Measurements from ENCODE around the gene ABCF1.

DNA sequence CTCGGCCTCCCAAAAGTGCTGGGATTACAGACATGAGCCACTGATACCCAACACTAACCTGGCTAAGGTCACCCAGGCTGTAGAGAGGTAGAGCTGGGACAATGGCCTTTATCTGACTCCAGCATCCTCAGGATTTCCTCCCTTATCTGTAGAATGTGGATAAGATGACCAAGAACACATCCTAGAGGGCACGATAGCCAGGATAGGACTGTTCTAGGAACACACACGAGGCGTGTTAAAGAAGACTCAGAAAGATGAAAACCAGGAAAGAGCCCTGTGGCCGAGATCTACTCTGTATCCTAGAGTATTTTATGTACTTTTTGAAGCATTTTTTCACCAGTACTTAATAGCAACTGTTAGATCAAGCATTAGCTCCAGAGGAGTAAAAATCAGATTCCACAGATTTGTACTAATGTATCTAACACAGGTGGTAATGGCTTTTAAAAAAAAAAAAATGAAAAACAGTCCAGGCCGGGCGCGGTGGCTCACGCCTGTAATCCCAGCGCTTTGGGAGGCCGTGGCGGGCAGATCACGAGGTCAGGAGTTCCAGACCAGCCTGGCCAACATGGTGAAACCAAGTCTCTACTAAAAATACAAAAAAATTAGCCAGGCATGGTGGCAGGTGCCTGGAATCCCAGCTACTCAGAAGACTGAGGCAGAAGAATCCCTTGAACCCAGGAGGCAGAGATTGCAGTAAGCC, 28.5 kb downstream of the ABCF1 start:
- TF ChIP-seq, protein P1, sequence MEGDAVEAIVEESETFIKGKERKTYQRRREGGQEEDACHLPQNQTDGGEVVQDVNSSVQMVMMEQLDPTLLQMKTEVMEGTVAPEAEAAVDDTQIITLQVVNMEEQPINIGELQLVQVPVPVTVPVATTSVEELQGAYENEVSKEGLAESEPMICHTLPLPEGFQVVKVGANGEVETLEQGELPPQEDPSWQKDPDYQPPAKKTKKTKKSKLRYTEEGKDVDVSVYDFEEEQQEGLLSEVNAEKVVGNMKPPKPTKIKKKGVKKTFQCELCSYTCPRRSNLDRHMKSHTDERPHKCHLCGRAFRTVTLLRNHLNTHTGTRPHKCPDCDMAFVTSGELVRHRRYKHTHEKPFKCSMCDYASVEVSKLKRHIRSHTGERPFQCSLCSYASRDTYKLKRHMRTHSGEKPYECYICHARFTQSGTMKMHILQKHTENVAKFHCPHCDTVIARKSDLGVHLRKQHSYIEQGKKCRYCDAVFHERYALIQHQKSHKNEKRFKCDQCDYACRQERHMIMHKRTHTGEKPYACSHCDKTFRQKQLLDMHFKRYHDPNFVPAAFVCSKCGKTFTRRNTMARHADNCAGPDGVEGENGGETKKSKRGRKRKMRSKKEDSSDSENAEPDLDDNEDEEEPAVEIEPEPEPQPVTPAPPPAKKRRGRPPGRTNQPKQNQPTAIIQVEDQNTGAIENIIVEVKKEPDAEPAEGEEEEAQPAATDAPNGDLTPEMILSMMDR (conservative IDR thresholded peaks at IDR 0.05) = no peak
- no peak for TF ChIP-seq ZFX (IDR thresholded peaks at IDR 0.05)
